Measurements from ENCODE around the gene NAGPA.

DNA sequence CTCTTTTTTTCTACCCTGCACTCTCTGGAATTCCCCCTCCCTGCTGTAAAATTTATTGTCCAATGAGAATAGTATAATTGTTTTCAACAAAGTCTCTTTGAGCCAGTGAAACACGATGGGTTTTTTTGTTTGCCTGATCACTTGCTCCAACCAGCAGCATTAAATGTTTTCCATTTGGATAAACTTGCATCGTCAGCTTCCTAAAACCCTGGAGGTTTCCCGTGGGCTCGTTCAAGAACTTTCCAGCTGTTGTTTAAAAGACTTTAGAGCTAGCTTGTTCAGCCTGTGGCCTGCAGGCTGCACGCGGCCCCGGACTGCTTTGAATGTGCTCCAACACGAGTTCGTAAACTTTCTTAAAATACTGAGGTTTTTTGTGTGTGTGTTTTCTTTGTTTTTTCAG lies 14.9 kb downstream of the NAGPA start:
- TF ChIP-seq, protein P1, sequence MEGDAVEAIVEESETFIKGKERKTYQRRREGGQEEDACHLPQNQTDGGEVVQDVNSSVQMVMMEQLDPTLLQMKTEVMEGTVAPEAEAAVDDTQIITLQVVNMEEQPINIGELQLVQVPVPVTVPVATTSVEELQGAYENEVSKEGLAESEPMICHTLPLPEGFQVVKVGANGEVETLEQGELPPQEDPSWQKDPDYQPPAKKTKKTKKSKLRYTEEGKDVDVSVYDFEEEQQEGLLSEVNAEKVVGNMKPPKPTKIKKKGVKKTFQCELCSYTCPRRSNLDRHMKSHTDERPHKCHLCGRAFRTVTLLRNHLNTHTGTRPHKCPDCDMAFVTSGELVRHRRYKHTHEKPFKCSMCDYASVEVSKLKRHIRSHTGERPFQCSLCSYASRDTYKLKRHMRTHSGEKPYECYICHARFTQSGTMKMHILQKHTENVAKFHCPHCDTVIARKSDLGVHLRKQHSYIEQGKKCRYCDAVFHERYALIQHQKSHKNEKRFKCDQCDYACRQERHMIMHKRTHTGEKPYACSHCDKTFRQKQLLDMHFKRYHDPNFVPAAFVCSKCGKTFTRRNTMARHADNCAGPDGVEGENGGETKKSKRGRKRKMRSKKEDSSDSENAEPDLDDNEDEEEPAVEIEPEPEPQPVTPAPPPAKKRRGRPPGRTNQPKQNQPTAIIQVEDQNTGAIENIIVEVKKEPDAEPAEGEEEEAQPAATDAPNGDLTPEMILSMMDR (IDR thresholded peaks at IDR 0.05) = no peak
- no peak for TF ChIP-seq POLR2A (IDR thresholded peaks at IDR 0.05)

Measured in thyroid gland (tissue), 4 donors.